ENCODE measurements around the gene GFER.
A peak's percentile ranks its signal among the peaks of the same experiment; 100 is the strongest.

GRCh38 chr16:1942810-1943726, 40.9 kb upstream of the GFER start, which contains the start of gene MSRB1:
- TF ChIP-seq, protein P1, sequence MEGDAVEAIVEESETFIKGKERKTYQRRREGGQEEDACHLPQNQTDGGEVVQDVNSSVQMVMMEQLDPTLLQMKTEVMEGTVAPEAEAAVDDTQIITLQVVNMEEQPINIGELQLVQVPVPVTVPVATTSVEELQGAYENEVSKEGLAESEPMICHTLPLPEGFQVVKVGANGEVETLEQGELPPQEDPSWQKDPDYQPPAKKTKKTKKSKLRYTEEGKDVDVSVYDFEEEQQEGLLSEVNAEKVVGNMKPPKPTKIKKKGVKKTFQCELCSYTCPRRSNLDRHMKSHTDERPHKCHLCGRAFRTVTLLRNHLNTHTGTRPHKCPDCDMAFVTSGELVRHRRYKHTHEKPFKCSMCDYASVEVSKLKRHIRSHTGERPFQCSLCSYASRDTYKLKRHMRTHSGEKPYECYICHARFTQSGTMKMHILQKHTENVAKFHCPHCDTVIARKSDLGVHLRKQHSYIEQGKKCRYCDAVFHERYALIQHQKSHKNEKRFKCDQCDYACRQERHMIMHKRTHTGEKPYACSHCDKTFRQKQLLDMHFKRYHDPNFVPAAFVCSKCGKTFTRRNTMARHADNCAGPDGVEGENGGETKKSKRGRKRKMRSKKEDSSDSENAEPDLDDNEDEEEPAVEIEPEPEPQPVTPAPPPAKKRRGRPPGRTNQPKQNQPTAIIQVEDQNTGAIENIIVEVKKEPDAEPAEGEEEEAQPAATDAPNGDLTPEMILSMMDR (IDR thresholded peaks at IDR 0.05): no peak
- peak; percentile 23 for TF ChIP-seq POLR2A (IDR thresholded peaks at IDR 0.05)

Measured in testis (tissue), 2 donors.